H1 (cell line): ENCODE data around the gene TXK. TPM values are rescaled to one million over a fixed set of nuclear protein-coding genes. Genes with fewer than 3 reads are reported as not detected.

Experiments used
- CTCF ChIA-PET: fragments of 300-600 bp; sonication (Branson Sonifier 250); formaldehyde crosslinking; loops from one replicate; lab custom pipeline; 2021; ENCODE audit not compliant: partially characterized antibody; lab: Charles Lee
- POLR2A ChIA-PET: fragments of 300-600 bp; sonication (Branson Sonifier 250); formaldehyde crosslinking; loops from one replicate; lab custom pipeline; 2021; ENCODE audit warnings: inconsistent platforms; ENCODE audit not compliant: partially characterized antibody; lab: Charles Lee
- DNase-seq, 2 experiments: peaks; one replicate each; pipeline versions ENCODE4 v3.0.0 to v3.0.0-alpha.2; 2010 to 2022; ENCODE audit warnings: low spot score in 2 of 2, low read depth in 1 of 2, mixed read lengths in 1 of 2
- FAIRE-seq: peaks from 2 replicates; lab custom pipeline; 2011; peaks lifted over from hg19 to GRCh38; lab: Jason Lieb, UNC
- H2AFZ ChIP-seq: 2 replicates; pipeline ENCODE4 v1.8.1; 2012; ENCODE audit warnings: low read length, inconsistent platforms
- H2AK5ac ChIP-seq: 2 replicates; pipeline ENCODE4 v1.6.1; 2013; ENCODE audit warnings: low read depth, low read length
- H2BK120ac ChIP-seq: replicated peaks from 2 replicates; pipeline ENCODE3; 2013; ENCODE audit warnings: low read depth, low read length, inconsistent platforms
- H2BK12ac ChIP-seq: 2 replicates; pipeline ENCODE4 v1.6.1; 2013; ENCODE audit warnings: low read depth, low read length
- H2BK15ac ChIP-seq: 2 replicates; pipeline ENCODE4 v1.6.1; 2013; ENCODE audit warnings: low read length
- H2BK20ac ChIP-seq: 2 replicates; pipeline ENCODE4 v1.6.1; 2013; ENCODE audit warnings: low read length
- H2BK5ac ChIP-seq: 2 replicates; pipeline ENCODE4 v1.6.1; 2013; ENCODE audit warnings: low read depth, low read length
- H3K14ac ChIP-seq: 2 replicates; pipeline ENCODE4 v1.6.1; 2013; ENCODE audit warnings: inconsistent platforms; ENCODE audit not compliant: insufficient read length
- H3K18ac ChIP-seq: 2 replicates; pipeline ENCODE4 v1.6.1; 2013; ENCODE audit warnings: low read length; ENCODE audit errors: extremely low read depth
- H3K23ac ChIP-seq: 2 replicates; pipeline ENCODE4 v1.6.1; 2013; ENCODE audit warnings: inconsistent platforms; ENCODE audit not compliant: insufficient read length
- H3K23me2 ChIP-seq: 2 replicates; pipeline ENCODE4 v1.6.1; 2013; ENCODE audit warnings: low read depth, low read length
- H3K27ac ChIP-seq: 2 replicates; pipeline ENCODE4 v1.6.1; 2011; ENCODE audit warnings: low read depth, low read length, inconsistent platforms
- H3K27me3 ChIP-seq, 4 experiments: replicated peaks in 1 of 4; 1 replicate in 1 of 4; 2 replicates in 3 of 4; pipeline versions ENCODE4 v1.6.1 to v1.8.1; 2011 to 2013; ENCODE audit warnings: low read length in 3 of 4, mild to moderate bottlenecking in 3 of 4, inconsistent platforms in 2 of 4, mixed read lengths in 2 of 4, moderate library complexity in 1 of 4; ENCODE audit not compliant: control insufficient read depth in 3 of 4, insufficient read depth in 3 of 4; ENCODE audit errors: extremely low read depth in 1 of 4
- H3K36me3 ChIP-seq, 4 experiments: 2 replicates each; pipeline versions ENCODE4 v1.6.1 to v1.8.1; 2011 to 2013; ENCODE audit warnings: mild to moderate bottlenecking in 4 of 4, low read length in 3 of 4, moderate library complexity in 2 of 4, control low read depth in 1 of 4, inconsistent platforms in 1 of 4; ENCODE audit not compliant: insufficient read depth in 4 of 4, control insufficient read depth in 2 of 4
- H3K4ac ChIP-seq: replicated peaks from 2 replicates; pipeline ENCODE3; 2013; ENCODE audit warnings: low read length, low read depth, mixed read lengths, inconsistent platforms; ENCODE audit not compliant: insufficient read length
- H3K4me1 ChIP-seq, 4 experiments: replicated peaks in 1 of 4; 1 replicate in 1 of 4; 2 replicates in 3 of 4; pipeline versions ENCODE4 v1.6.1 to v1.8.1; 2011 to 2013; ENCODE audit warnings: low read length in 3 of 4, inconsistent platforms in 2 of 4, mixed read lengths in 1 of 4; ENCODE audit not compliant: insufficient read depth in 4 of 4, control insufficient read depth in 3 of 4
- H3K4me2 ChIP-seq, 2 experiments: 2 replicates each; pipeline versions ENCODE4 v1.6.1 to v1.8.1; 2011 to 2013; ENCODE audit warnings: low read depth in 2 of 2, low read length in 2 of 2, control low read depth in 1 of 2, inconsistent platforms in 1 of 2, mild to moderate bottlenecking in 1 of 2; ENCODE audit not compliant: insufficient read depth in 1 of 2
- H3K4me3 ChIP-seq, 4 experiments: fragments of 200-600, 300-600 bp in 1 of 4; sonication (generic), shearing (Covaris generic), sonication (Bioruptor Twin) in 1 of 4; 2 replicates each; pipeline versions ENCODE4 v1.5.1 to v1.8.1; 2011 to 2016; ENCODE audit warnings: low read length in 4 of 4, low read depth in 3 of 4, control low read depth in 2 of 4, inconsistent platforms in 2 of 4, mild to moderate bottlenecking in 2 of 4, mixed read lengths in 1 of 4, moderate library complexity in 1 of 4; ENCODE audit not compliant: insufficient read depth in 2 of 4; ENCODE audit errors: extremely low read depth in 1 of 4
- H3K56ac ChIP-seq: replicated peaks from 2 replicates; pipeline ENCODE3; 2013; ENCODE audit warnings: low read depth, mild to moderate bottlenecking, mixed read lengths, low read length, inconsistent platforms; ENCODE audit not compliant: insufficient read length
- H3K79me1 ChIP-seq: 2 replicates; pipeline ENCODE4 v1.6.1; 2013; ENCODE audit warnings: low read depth, low read length, control low read depth
- H3K79me2 ChIP-seq, 2 experiments: 2 replicates each; pipeline versions ENCODE4 v1.6.1 to v1.8.1; 2012 to 2013; ENCODE audit warnings: low read length in 2 of 2, mild to moderate bottlenecking in 2 of 2, inconsistent platforms in 1 of 2; ENCODE audit not compliant: insufficient read depth in 2 of 2, control insufficient read depth in 1 of 2
- H3K9ac ChIP-seq, 4 experiments: replicated peaks in 1 of 4; 1 replicate in 1 of 4; 2 replicates in 3 of 4; pipeline versions ENCODE4 v1.6.1 to v1.8.1; 2011 to 2013; ENCODE audit warnings: low read depth in 3 of 4, low read length in 3 of 4, control low read depth in 2 of 4, mild to moderate bottlenecking in 2 of 4, moderate library complexity in 2 of 4, inconsistent platforms in 1 of 4; ENCODE audit errors: extremely low read depth in 1 of 4
- H3K9me3 ChIP-seq, 2 experiments: 2 replicates each; pipeline versions ENCODE4 v1.6.1 to v1.8.1; 2012 to 2013; ENCODE audit warnings: mild to moderate bottlenecking in 2 of 2, moderate library complexity in 2 of 2, control low read depth in 1 of 2, inconsistent platforms in 1 of 2, low read depth in 1 of 2, low read length in 1 of 2, mixed read lengths in 1 of 2; ENCODE audit not compliant: insufficient read depth in 2 of 2
- H4K20me1 ChIP-seq, 2 experiments: replicated peaks in 1 of 2; 2 replicates each; pipeline versions ENCODE3 to v1.8.1; 2011 to 2013; ENCODE audit warnings: inconsistent platforms in 2 of 2, low read length in 2 of 2, mild to moderate bottlenecking in 1 of 2; ENCODE audit not compliant: insufficient read depth in 2 of 2, control insufficient read depth in 1 of 2
- H4K5ac ChIP-seq: 2 replicates; pipeline ENCODE4 v1.6.1; 2013; ENCODE audit warnings: low read length, low read depth, mixed read lengths, inconsistent platforms; ENCODE audit not compliant: insufficient read length
- H4K8ac ChIP-seq: 2 replicates; pipeline ENCODE4 v1.8.0; 2013; ENCODE audit warnings: mild to moderate bottlenecking, moderate library complexity, low read length, inconsistent platforms; ENCODE audit not compliant: insufficient read depth; ENCODE audit errors: extremely low read depth
- H4K91ac ChIP-seq: replicated peaks from 2 replicates; pipeline ENCODE3; 2013; ENCODE audit warnings: low read length, mixed read lengths, inconsistent platforms; ENCODE audit not compliant: insufficient read length
- BRCA1 ChIP-seq: IDR thresholded peaks from 2 replicates; pipeline ENCODE4 v1.6.1; 2012; ENCODE audit warnings: low read depth, low read length, improper control_type of control experiment
- EP300 ChIP-seq, 2 experiments: IDR thresholded peaks; 1 replicate in 1 of 2; 2 replicates in 1 of 2; pipeline ENCODE4 v1.6.1; 2011 to 2012; ENCODE audit warnings: low read depth in 2 of 2, low read length in 2 of 2, mild to moderate bottlenecking in 2 of 2, borderline replicate concordance in 1 of 2, inconsistent platforms in 1 of 2, moderate library complexity in 1 of 2
- MAX ChIP-seq: IDR thresholded peaks from 2 replicates; pipeline ENCODE4 v1.6.1; 2012; ENCODE audit warnings: inconsistent platforms
- NRF1 ChIP-seq: IDR thresholded peaks from 2 replicates; pipeline ENCODE4 v1.6.1; 2011; ENCODE audit warnings: mild to moderate bottlenecking, low read depth, low read length, improper control_type of control experiment
- PHF8 ChIP-seq: fragments of 200-600 bp; sonication (generic); conservative IDR thresholded peaks from 2 replicates; pipeline ENCODE4 v1.7.1; 2012; ENCODE audit warnings: low read depth, mild to moderate bottlenecking, inconsistent platforms, low read length, moderate library complexity
- POLR2A ChIP-seq, 2 experiments: IDR thresholded peaks; 1 replicate in 1 of 2; 2 replicates in 1 of 2; pipeline ENCODE4 v1.6.1; 2011; ENCODE audit warnings: low read depth in 2 of 2, low read length in 2 of 2, mild to moderate bottlenecking in 2 of 2; ENCODE audit errors: control extremely low read depth in 1 of 2
- POU5F1 ChIP-seq: IDR thresholded peaks from 2 replicates; pipeline ENCODE4 v1.6.1; 2011; ENCODE audit warnings: low read depth, mild to moderate bottlenecking, low read length, moderate library complexity
- SIN3A ChIP-seq, 2 experiments: IDR thresholded peaks in 1 of 2; conservative IDR thresholded peaks in 1 of 2; 2 replicates each; pipeline ENCODE4 v1.6.1; 2011 to 2012; ENCODE audit warnings: low read length in 2 of 2, improper control_type of control experiment in 1 of 2, low read depth in 1 of 2, mild to moderate bottlenecking in 1 of 2
- TAF7 ChIP-seq: optimal IDR thresholded peaks from 2 replicates; pipeline ENCODE3; 2011; ENCODE audit warnings: low read depth, mild to moderate bottlenecking, inconsistent platforms, low read length, moderate library complexity, borderline replicate concordance
- WGBS, 2 experiments: shearing (Covaris generic) in 1 of 2; methylation state at CpG; one replicate each; pipeline versions ENCODE4 v1.1.6 to v1.1.7; 2013 to 2015; ENCODE audit warnings: low lambda C conversion rate in 2 of 2, mixed read lengths in 2 of 2, inconsistent platforms in 1 of 2, low coverage in 1 of 2, missing lambda C conversion rate in 1 of 2; ENCODE audit not compliant: insufficient replicate concordance in 2 of 2, insufficient coverage in 1 of 2, insufficient read length in 1 of 2; ENCODE audit errors: extremely low coverage in 1 of 2, missing lambda C conversion rate in 1 of 2; 5-methylcytosine and 5-hydroxymethylcytosine counted together
- polyA plus RNA-seq, 7 experiments: library from polyadenylated mRNA; depleted of rRNA in 3 of 7; stranded (reverse) in 5 of 7; unstranded in 2 of 7; fragments of >200 nt in 5 of 7; fragments of 200-250 nt in 2 of 7; gene quantifications; 1 replicate in 5 of 7; 2 replicates in 1 of 7; 4 replicates in 1 of 7; pipeline versions ENCODE4 v1.2.1 to v1.2.3, GENCODE V29; 2011 to 2013; ENCODE audit warnings: missing spikeins in 2 of 7, mixed read lengths in 2 of 7
- total RNA-seq: library from RNA; stranded (reverse); fragmentation: NEBNext Ultra II Directional; extraction: Animal tissue kit (Norgen Biotek cat#: 25700); gene quantifications from 2 replicates; pipeline ENCODE4 v1.2.1, GENCODE V29; 2021
- TF ChIP-seq, protein P1 (sequence below): IDR thresholded peaks from 2 replicates; pipeline ENCODE4 v1.6.1; 2011; ENCODE audit warnings: low read length, improper control_type of control experiment

The TXK gene
- total and polyA plus RNA-seq, 2 of the 8 experiments (the other 6 are each of a cell fraction or from before 2014, with no cell fraction given), result not detected

DNA sequence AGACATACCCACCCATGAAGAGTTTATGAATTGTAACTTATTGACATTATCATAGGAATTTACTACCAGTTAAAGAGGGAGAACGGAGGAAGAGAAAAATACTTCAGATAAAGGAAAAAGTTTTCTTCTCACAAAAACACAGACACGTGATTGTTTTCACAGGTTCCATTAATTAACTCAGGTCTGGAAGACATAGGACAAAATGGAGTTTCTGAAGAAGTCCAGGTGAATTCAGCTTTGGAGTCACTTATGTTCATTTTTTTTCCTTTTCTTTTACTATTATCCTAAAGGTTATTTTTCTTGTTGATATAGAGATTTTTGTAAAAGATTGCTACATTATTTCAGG is 97.0 kb downstream of the TXK start:
- 80% methylated on average over 2 of the region's 2 CpGs; no CpG with 5 or more reads in 1 of the 2 experiments for WGBS, 2 experiments
- POLR2A ChIA-PET, result interaction anchor here (1.0 kb wide), 1 partner anchor 11 kb away, joined by 4 read pairs; no protein-coding TSS in a partner anchor
- TF ChIP-seq EP300 (IDR thresholded peaks at IDR 0.05; ENCODE audit: borderline replicate concordance in 1 of 2, low read depth in 2 of 2, low read length in 2 of 2) (no peak), NRF1 (no peak), SIN3A (conservative IDR thresholded peaks at IDR 0.05 in 1 of 2, IDR thresholded peaks at IDR 0.05 in 1 of 2; ENCODE audit: low read depth in 1 of 2, low read length in 2 of 2) (no peak), PHF8 (no peak), POLR2A (IDR thresholded peaks at IDR 0.05; ENCODE audit: control extremely low read depth in 1 of 2, low read depth in 2 of 2, low read length in 2 of 2) (no peak), POU5F1 (no peak), BRCA1 (no peak), MAX (no peak), TAF7 (no peak)
- TF ChIP-seq, protein P1, sequence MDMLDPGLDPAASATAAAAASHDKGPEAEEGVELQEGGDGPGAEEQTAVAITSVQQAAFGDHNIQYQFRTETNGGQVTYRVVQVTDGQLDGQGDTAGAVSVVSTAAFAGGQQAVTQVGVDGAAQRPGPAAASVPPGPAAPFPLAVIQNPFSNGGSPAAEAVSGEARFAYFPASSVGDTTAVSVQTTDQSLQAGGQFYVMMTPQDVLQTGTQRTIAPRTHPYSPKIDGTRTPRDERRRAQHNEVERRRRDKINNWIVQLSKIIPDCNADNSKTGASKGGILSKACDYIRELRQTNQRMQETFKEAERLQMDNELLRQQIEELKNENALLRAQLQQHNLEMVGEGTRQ, result no peak

More for the DNA sequence above, 97.0 kb downstream of the TXK start:
- H3K27ac ChIP-seq, result no peak overlapping the region
- H3K36me3 ChIP-seq, result peaks cover 0 to 3% (median 0%) of the 10 kb centered on the region in 4 experiments; a peak in 1 of 8 replicates
- no peak overlapping the region for H4K5ac ChIP-seq
- no peak overlapping the region for H2AK5ac ChIP-seq
- H3K4me2 ChIP-seq, result no peak overlapping the region
- H4K8ac ChIP-seq, result no peak overlapping the region
- FAIRE-seq (no peak), DNase-seq (no peak)
- H3K79me1 ChIP-seq, result no peaks in the 10 kb centered on the region; the same call in 1 of the 2 replicates
- no peak overlapping the region for H3K4ac ChIP-seq
- no peaks in the 10 kb centered on the region for H3K27me3 ChIP-seq
- no peak overlapping the region for H3K18ac ChIP-seq
- no peak overlapping the region for H3K4me3 ChIP-seq
- no peak overlapping the region for H3K9ac ChIP-seq
- H3K14ac ChIP-seq, result no peak overlapping the region
- H3K4me1 ChIP-seq, result no peaks in the 10 kb centered on the region
- H3K23me2 ChIP-seq, result no peaks in the 10 kb centered on the region
- H2BK12ac ChIP-seq, result no peak overlapping the region
- no peaks in the 10 kb centered on the region for H3K9me3 ChIP-seq
- H4K20me1 ChIP-seq, result no peaks in the 10 kb centered on the region
- CTCF ChIA-PET, result interaction anchor here (1.3 to 1.5 kb wide), 2 partner anchors 10 to 11 kb away, joined by 3 to 4 read pairs; no protein-coding TSS in a partner anchor
- H2BK15ac ChIP-seq, result no peak overlapping the region
- H2BK5ac ChIP-seq, result no peak overlapping the region
- H2AFZ ChIP-seq, result no peak overlapping the region
- H4K91ac ChIP-seq, result no peak overlapping the region
- no peak overlapping the region for H3K23ac ChIP-seq
- H2BK120ac ChIP-seq, result no peak overlapping the region
- H2BK20ac ChIP-seq, result no peak overlapping the region
- no peak overlapping the region for H3K56ac ChIP-seq
- no peaks in the 10 kb centered on the region for H3K79me2 ChIP-seq
